Epithelial cell of esophagus (primary cell): ENCODE data around the gene CFAP20DC.

ENCODE experiments used
- DNase-seq: peaks from one replicate; pipeline ENCODE4 v3.0.0; 2010; ENCODE audit warnings: low read depth
- H3K4me3 ChIP-seq: 2 replicates; pipeline ENCODE4 v1.5.1; 2011; ENCODE audit warnings: mild to moderate bottlenecking, low read length, control low read depth
- TF ChIP-seq, protein P1 (sequence below): IDR thresholded peaks from 2 replicates; pipeline ENCODE4 v1.5.1; 2011; ENCODE audit warnings: low read depth, mild to moderate bottlenecking, low read length, control low read depth, inconsistent platforms; ENCODE audit not compliant: insufficient read depth; ENCODE audit errors: missing control alignments

The CFAP20DC gene

DNA sequence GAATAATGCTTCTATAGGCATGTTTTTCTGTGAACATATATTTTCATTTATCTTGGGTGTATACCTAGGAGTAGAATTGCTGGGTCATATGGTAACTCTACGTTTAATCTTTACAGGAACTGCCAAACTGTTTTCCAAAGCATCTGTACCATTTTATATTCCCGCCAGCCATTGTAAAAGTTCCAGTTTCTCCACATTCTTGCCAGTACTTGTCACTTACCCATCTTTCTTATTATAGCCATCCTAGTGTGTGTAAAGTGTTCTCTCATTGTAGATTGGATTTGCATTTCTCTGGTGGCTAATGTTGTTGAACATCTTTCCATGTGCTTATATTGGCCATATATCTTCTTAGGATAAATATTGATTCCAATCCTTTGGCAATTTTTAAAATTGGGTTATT lies 31.2 kb upstream of the CFAP20DC start:
- peak; percentile 74 for DNase-seq
- TF ChIP-seq, protein P1, sequence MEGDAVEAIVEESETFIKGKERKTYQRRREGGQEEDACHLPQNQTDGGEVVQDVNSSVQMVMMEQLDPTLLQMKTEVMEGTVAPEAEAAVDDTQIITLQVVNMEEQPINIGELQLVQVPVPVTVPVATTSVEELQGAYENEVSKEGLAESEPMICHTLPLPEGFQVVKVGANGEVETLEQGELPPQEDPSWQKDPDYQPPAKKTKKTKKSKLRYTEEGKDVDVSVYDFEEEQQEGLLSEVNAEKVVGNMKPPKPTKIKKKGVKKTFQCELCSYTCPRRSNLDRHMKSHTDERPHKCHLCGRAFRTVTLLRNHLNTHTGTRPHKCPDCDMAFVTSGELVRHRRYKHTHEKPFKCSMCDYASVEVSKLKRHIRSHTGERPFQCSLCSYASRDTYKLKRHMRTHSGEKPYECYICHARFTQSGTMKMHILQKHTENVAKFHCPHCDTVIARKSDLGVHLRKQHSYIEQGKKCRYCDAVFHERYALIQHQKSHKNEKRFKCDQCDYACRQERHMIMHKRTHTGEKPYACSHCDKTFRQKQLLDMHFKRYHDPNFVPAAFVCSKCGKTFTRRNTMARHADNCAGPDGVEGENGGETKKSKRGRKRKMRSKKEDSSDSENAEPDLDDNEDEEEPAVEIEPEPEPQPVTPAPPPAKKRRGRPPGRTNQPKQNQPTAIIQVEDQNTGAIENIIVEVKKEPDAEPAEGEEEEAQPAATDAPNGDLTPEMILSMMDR, result no peak
- no peak overlapping the region for H3K4me3 ChIP-seq

DNA sequence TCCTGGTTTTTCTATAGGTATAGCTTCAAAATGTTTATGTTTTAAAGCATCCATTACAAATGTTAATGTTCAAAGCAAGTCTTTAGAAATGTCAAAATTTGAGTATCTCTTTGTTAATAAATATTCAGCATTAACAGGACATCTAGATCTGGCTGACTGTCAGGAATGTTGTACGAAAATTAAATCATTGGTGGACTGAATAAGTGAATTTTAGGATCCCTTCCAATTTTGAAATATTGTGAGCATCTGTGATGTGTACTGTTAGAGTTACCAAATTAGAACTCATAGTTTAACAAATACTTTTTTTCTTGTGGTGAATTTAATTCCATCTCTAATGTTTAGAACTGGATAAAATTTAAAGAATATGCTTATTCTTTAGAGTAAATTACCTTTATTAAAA lies 30.1 kb upstream of the CFAP20DC start:
- TF ChIP-seq, protein P1, result no peak
- H3K4me3 ChIP-seq, result no peak overlapping the region
- no peak for DNase-seq

- no peak for DNase-seq
- TF ChIP-seq, protein P1, result no peak
- H3K4me3 ChIP-seq, result no peak overlapping the region
These were observed 24.9 kb upstream of the CFAP20DC start for GRCh38 chr3:59074764-59075163.

- no peak for DNase-seq
- TF ChIP-seq, protein P1, result no peak
- no peak overlapping the region for H3K4me3 ChIP-seq
These were observed 22.9 kb upstream of the CFAP20DC start for GRCh38 chr3:59072681-59073080.

- peak; percentile 29 for DNase-seq
- TF ChIP-seq, protein P1, result no peak
- H3K4me3 ChIP-seq, result no peak overlapping the region
These were observed 20.0 kb upstream of the CFAP20DC start for GRCh38 chr3:59069838-59070237.

DNA sequence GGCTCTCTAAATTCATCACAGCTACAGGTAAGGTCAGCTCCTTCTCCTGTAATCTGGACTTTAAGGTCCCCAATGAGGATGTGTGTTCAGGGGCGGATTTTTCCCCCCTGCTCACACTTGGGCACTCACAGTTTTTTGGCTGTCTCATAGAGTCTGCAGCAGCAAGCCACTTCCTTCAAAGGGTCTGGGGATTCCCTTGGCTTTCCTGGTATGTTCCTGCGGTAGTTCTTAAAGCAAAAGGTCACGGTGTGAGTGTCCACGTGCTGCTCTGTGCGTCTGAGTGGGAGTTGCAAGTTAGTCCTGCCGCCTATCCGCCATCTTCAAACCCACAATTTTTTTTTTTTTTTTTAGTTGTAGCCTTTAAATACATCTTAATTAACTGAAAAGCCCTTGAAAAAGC lies 15.4 kb upstream of the CFAP20DC start:
- TF ChIP-seq, protein P1, result no peak
- no peak for DNase-seq
- no peak overlapping the region for H3K4me3 ChIP-seq

DNA sequence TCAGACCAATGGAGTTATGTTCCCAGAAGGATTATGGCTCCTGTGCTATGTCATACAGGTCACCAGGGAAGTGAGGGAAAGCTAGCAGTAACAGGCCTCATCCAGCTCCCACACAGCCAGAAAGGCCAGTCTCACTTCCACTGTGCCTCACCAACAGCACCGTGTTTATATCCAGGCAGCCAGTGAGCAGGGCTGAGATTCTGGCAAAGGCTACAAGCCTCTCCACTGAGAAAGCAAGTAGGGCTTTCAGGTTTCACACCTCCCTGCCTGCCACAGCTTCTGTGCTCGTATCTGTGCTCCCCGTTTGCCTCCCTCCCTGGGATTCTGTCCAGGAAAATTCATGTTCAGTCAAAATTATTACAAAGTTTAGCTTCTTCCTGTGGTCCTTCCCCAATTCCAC lies 14.9 kb upstream of the CFAP20DC start:
- H3K4me3 ChIP-seq, result no peak overlapping the region
- TF ChIP-seq, protein P1, result no peak
- no peak for DNase-seq
